COLO668 (cell line): Measurements from ENCODE around the gene LGALS9.
"Not testable (repeated sequence)": the region's sequence is repeated elsewhere in the genome, so short reads cannot be mapped to it uniquely, and the experiment has no call there.

Source experiments
- DNase-seq: peaks from one replicate; lab custom pipeline; 2025; ENCODE audit not compliant: unreplicated experiment; lab: John Stamatoyannopoulos, UW

LGALS9 gene

GRCh38 chr17:27627514-27627913 is 3.5 kb upstream of the LGALS9 start:
- DNase-seq = no peak

GRCh38 chr17:27628376-27628775 is 2.6 kb upstream of the LGALS9 start:
- DNase-seq = no peak

GRCh38 chr17:27629260-27629659 is 1.7 kb upstream of the LGALS9 start:
- not testable (repeated sequence) for DNase-seq

GRCh38 chr17:27631411-27631760 is 398 bp downstream of the LGALS9 start:
- DNase-seq = no peak

GRCh38 chr17:27631897-27632725 is 1.1 kb downstream of the LGALS9 start:
- DNase-seq = no peak

GRCh38 chr17:27632766-27633165 is 1.8 kb downstream of the LGALS9 start:
- not testable (repeated sequence) for DNase-seq

GRCh38 chr17:27633312-27634025 is 2.5 kb downstream of the LGALS9 start:
- no peak for DNase-seq

GRCh38 chr17:27634026-27634335 is 3.0 kb downstream of the LGALS9 start:
- no peak for DNase-seq

GRCh38 chr17:27634776-27635175 is 3.8 kb downstream of the LGALS9 start:
- no peak for DNase-seq

- DNase-seq = no peak
Observed at GRCh38 chr17:27635275-27635823, 4.4 kb downstream of the LGALS9 start.

- not testable (repeated sequence) for DNase-seq
Observed at GRCh38 chr17:27636005-27636520, 5.1 kb downstream of the LGALS9 start.

GRCh38 chr17:27637818-27638217 is 6.8 kb downstream of the LGALS9 start:
- not testable (repeated sequence) for DNase-seq

- DNase-seq = not testable (repeated sequence)
Observed at GRCh38 chr17:27638415-27638914, 7.5 kb downstream of the LGALS9 start.

- no peak for DNase-seq
Observed at GRCh38 chr17:27640790-27641189, 9.8 kb downstream of the LGALS9 start.

GRCh38 chr17:27644586-27644985 is 13.6 kb downstream of the LGALS9 start:
- DNase-seq = no peak

- DNase-seq = not testable (repeated sequence)
Observed at GRCh38 chr17:27645621-27646020, 14.6 kb downstream of the LGALS9 start.

- DNase-seq = no peak
Observed at GRCh38 chr17:27646232-27646631, 15.2 kb downstream of the LGALS9 start.

- DNase-seq = no peak
Observed at GRCh38 chr17:27647765-27648164, 16.8 kb downstream of the LGALS9 start.

GRCh38 chr17:27649111-27649571 is 18.2 kb downstream of the LGALS9 start:
- not testable (repeated sequence) for DNase-seq

- DNase-seq = no peak
Observed at GRCh38 chr17:27649929-27650328, 18.9 kb downstream of the LGALS9 start.

GRCh38 chr17:27650836-27651235 is 19.8 kb downstream of the LGALS9 start:
- no peak for DNase-seq
